Smooth muscle cell (in vitro differentiated cells): ENCODE results near the gene RANBP10. TPM values are rescaled to one million over a fixed set of nuclear protein-coding genes. Genes with fewer than 3 reads are reported as not detected.

ENCODE experiments used
- DNase-seq: peaks from one replicate; lab custom pipeline; 2025; ENCODE audit not compliant: unreplicated experiment; lab: John Stamatoyannopoulos, UW
- H2AFZ ChIP-seq: fragments of 200-600 bp; sonication (generic); 2 replicates; pipeline ENCODE4 v1.6.0; 2016; ENCODE audit warnings: antibody characterized with exemption, low read depth, mild to moderate bottlenecking
- H3F3A ChIP-seq: fragments of 200-600 bp; sonication (generic); 2 replicates; pipeline ENCODE4 v1.6.0; 2017; ENCODE audit warnings: antibody characterized with exemption, low read depth
- H3K27ac ChIP-seq: fragments of 200-600 bp; sonication (generic); 2 replicates; pipeline ENCODE4 v1.5.1; 2016; ENCODE audit warnings: low read depth, mild to moderate bottlenecking
- H3K27me3 ChIP-seq: fragments of 200-600 bp; sonication (generic); 2 replicates; pipeline ENCODE4 v1.6.1; 2016; ENCODE audit warnings: low read depth, mild to moderate bottlenecking
- H3K36me3 ChIP-seq: fragments of 200-600 bp; sonication (generic); 2 replicates; pipeline ENCODE4 v1.5.1; 2016; ENCODE audit warnings: low read depth
- H3K4me1 ChIP-seq: fragments of 200-600 bp; sonication (generic); 2 replicates; pipeline ENCODE4 v1.5.1; 2016; ENCODE audit warnings: low read depth
- H3K4me2 ChIP-seq: fragments of 200-600 bp; sonication (generic); 2 replicates; pipeline ENCODE4 v1.6.0; 2016; ENCODE audit warnings: mild to moderate bottlenecking
- H3K4me3 ChIP-seq: fragments of 200-600 bp; sonication (generic); 2 replicates; pipeline ENCODE4 v1.5.1; 2016; ENCODE audit warnings: mild to moderate bottlenecking
- H3K79me2 ChIP-seq: fragments of 200-600 bp; sonication (generic); 2 replicates; pipeline ENCODE4 v1.6.0; 2016; ENCODE audit warnings: low read depth, mild to moderate bottlenecking
- H3K9ac ChIP-seq: fragments of 200-600 bp; sonication (generic); 2 replicates; pipeline ENCODE4 v1.6.0; 2016; ENCODE audit warnings: low read depth
- H3K9me3 ChIP-seq: fragments of 200-600 bp; sonication (generic); replicated peaks from 2 replicates; pipeline ENCODE4 v1.5.1; 2016; ENCODE audit warnings: low read depth
- H4K20me1 ChIP-seq: fragments of 200-600 bp; sonication (generic); 2 replicates; pipeline ENCODE4 v1.6.0; 2016; ENCODE audit warnings: low read depth
- WGBS: methylation state at CpG from one replicate; pipeline ENCODE4 v1.1.7; 2016; ENCODE audit warnings: low lambda C conversion rate; 5-methylcytosine and 5-hydroxymethylcytosine counted together
- polyA plus RNA-seq: library from polyadenylated mRNA; unstranded; fragments of >200 nt; fragmentation: Nextera tagmentation; extraction: Ambion mirVana; gene quantifications from 2 replicates; pipeline ENCODE4 v1.2.1, GENCODE V29; 2016
- total RNA-seq: library from RNA; depleted of rRNA; stranded (reverse); fragments of >200 nt; gene quantifications from 2 replicates; pipeline ENCODE4 v1.2.3, GENCODE V29; 2014
- TF ChIP-seq, protein P1 (sequence below): fragments of 200-600 bp; sonication (generic); IDR thresholded peaks from 2 replicates; pipeline ENCODE4 v1.5.1; 2017; ENCODE audit warnings: borderline replicate concordance, mild to moderate bottlenecking, antibody characterized with exemption; ENCODE audit not compliant: insufficient read depth, poor library complexity, severe bottlenecking

The RANBP10 gene
- total and polyA plus RNA-seq, 2 experiments from 2014 or later = 4.6 to 5.9 TPM

DNA sequence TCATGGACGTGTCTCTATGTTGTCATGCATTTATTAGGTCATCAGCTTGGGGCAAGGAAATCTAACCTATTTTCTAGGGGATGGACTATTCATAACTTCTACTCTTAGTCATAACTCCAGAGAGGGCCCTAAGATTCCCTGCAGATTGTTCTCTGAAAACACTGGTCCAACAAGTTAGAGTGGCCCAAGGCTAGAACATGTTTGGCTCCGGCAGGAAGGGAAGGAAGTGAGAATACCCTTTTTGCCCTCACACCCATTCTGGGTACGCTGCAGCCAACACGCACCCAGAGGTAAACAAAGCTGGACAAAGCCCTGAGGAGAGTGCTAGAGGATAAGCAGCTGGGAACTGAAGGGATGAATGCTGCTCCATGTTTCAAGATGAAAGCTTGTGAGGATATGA lies 129.8 kb downstream of the RANBP10 start:
- no peak for DNase-seq
- no peaks in the 10 kb centered on the region for H4K20me1 ChIP-seq
- peak overlapping the region; percentile 63 for H3K27ac ChIP-seq
- H3K9ac ChIP-seq = no peak overlapping the region
- H3F3A ChIP-seq = no peaks in the 10 kb centered on the region
- H3K9me3 ChIP-seq = no peaks in the 10 kb centered on the region
- H3K4me3 ChIP-seq = no peak overlapping the region
- TF ChIP-seq, protein P1, sequence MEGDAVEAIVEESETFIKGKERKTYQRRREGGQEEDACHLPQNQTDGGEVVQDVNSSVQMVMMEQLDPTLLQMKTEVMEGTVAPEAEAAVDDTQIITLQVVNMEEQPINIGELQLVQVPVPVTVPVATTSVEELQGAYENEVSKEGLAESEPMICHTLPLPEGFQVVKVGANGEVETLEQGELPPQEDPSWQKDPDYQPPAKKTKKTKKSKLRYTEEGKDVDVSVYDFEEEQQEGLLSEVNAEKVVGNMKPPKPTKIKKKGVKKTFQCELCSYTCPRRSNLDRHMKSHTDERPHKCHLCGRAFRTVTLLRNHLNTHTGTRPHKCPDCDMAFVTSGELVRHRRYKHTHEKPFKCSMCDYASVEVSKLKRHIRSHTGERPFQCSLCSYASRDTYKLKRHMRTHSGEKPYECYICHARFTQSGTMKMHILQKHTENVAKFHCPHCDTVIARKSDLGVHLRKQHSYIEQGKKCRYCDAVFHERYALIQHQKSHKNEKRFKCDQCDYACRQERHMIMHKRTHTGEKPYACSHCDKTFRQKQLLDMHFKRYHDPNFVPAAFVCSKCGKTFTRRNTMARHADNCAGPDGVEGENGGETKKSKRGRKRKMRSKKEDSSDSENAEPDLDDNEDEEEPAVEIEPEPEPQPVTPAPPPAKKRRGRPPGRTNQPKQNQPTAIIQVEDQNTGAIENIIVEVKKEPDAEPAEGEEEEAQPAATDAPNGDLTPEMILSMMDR = no peak
- H3K79me2 ChIP-seq = no peaks in the 10 kb centered on the region
- no peaks in the 10 kb centered on the region for H3K27me3 ChIP-seq
- H3K36me3 ChIP-seq = no peaks in the 10 kb centered on the region
- 67% methylated on average over 4 of the region's 4 CpGs for WGBS
- H3K4me1 ChIP-seq = no peaks in the 10 kb centered on the region
- H3K4me2 ChIP-seq = no peak overlapping the region
- no peak overlapping the region for H2AFZ ChIP-seq

DNA sequence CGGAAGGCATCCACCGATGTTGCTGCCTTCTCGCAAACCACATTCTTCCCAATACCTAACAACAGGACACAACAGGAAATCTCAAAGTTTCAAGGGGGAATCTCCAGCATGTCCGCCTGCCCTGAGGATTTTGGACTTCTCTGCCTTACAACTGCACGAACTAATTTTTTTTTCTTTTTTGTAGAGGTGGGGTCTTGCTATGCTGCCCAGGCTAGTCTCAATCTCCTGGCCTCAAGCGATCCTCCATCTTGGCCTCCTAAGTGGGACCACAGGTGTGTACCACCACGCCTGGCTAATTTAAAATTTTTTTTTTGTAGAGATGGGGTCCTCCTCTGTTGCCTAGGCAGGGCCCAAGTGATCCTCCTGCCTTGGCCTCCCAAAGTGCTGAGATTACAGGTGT lies 130.4 kb downstream of the RANBP10 start:
- Histone ChIP-seq H3K36me3 (no peaks in the 10 kb centered on the region), H3F3A (no peaks in the 10 kb centered on the region), H3K4me3 (no peak overlapping the region), H4K20me1 (no peaks in the 10 kb centered on the region), H3K27me3 (no peaks in the 10 kb centered on the region), H3K9ac (no peak overlapping the region), H2AFZ (no peak overlapping the region), H3K9me3 (no peaks in the 10 kb centered on the region), H3K4me1 (no peaks in the 10 kb centered on the region), H3K27ac (peak overlapping the region; percentile 63), H3K79me2 (no peaks in the 10 kb centered on the region), H3K4me2 (no peak overlapping the region)
- DNase-seq = no peak
- TF ChIP-seq, protein P1 = no peak
- WGBS = 96% methylated on average over 7 of the region's 7 CpGs

DNA sequence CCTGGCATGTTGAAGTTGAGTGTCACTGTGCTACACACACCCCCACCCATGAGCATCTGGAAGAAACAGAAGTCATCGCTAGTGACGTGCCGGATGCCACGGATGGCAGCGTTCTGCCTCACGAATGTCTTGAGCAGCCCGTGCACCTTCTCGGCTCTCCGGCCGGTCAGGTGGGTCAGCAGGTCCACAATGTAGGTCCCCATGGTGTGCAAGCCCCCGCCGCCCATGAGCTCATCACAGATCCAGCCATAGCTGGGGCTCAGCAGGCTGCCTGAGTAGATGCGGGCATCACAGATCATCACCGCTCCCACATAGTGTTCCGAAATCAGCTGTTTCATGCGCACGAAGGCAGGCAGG lies 130.8 kb downstream of the RANBP10 start:
- 98% methylated on average over 17 of the region's 17 CpGs for WGBS
- H3K27me3 ChIP-seq = no peaks in the 10 kb centered on the region

More for the DNA sequence above, 130.8 kb downstream of the RANBP10 start:
- Histone ChIP-seq H3K4me2 (no peak overlapping the region), H3K27ac (no peak overlapping the region), H3F3A (no peaks in the 10 kb centered on the region), H3K4me1 (no peaks in the 10 kb centered on the region), H3K36me3 (no peaks in the 10 kb centered on the region), H3K4me3 (no peak overlapping the region), H4K20me1 (no peaks in the 10 kb centered on the region), H3K79me2 (no peaks in the 10 kb centered on the region), H2AFZ (no peak overlapping the region), H3K9me3 (no peaks in the 10 kb centered on the region), H3K9ac (no peak overlapping the region)
- DNase-seq = no peak
- TF ChIP-seq, protein P1 = no peak
